Astrocyte (in vitro differentiated cells and primary cell): ENCODE data around the gene ZNF492. TPM values are rescaled to one million over a fixed set of nuclear protein-coding genes. Genes with fewer than 3 reads are reported as not detected.

Experiments used
- DNase-seq: peaks from one replicate; pipeline ENCODE4 v3.0.0-alpha.2; 2010; ENCODE audit warnings: low read depth
- FAIRE-seq: peaks from 2 replicates; lab custom pipeline; 2011; peaks lifted over from hg19 to GRCh38; lab: Jason Lieb, UNC
- H2AFZ ChIP-seq: 2 replicates; pipeline ENCODE4 v1.6.0; 2012; ENCODE audit warnings: low read depth, low read length, inconsistent platforms
- H3K27ac ChIP-seq: 2 replicates; pipeline ENCODE4 v1.5.1; 2011; ENCODE audit warnings: low read depth, low read length, inconsistent platforms
- H3K27me3 ChIP-seq: 2 replicates; pipeline ENCODE4 v1.6.0; 2011; ENCODE audit warnings: low read length, inconsistent platforms; ENCODE audit not compliant: insufficient read depth
- H3K36me3 ChIP-seq: 2 replicates; pipeline ENCODE4 v1.5.1; 2011; ENCODE audit warnings: low read length, inconsistent platforms; ENCODE audit not compliant: insufficient read depth
- H3K4me1 ChIP-seq: 2 replicates; pipeline ENCODE4 v1.5.1; 2011; ENCODE audit warnings: low read length, inconsistent platforms; ENCODE audit not compliant: insufficient read depth
- H3K4me2 ChIP-seq: 2 replicates; pipeline ENCODE4 v1.6.0; 2012; ENCODE audit warnings: low read length, inconsistent platforms
- H3K4me3 ChIP-seq: 2 replicates; pipeline ENCODE4 v1.5.1; 2011; ENCODE audit warnings: low read depth, mild to moderate bottlenecking, low read length, inconsistent platforms; ENCODE audit not compliant: insufficient read depth
- H3K79me2 ChIP-seq: 2 replicates; pipeline ENCODE4 v1.6.0; 2012; ENCODE audit warnings: mild to moderate bottlenecking, low read length, inconsistent platforms; ENCODE audit not compliant: insufficient read depth
- H3K9ac ChIP-seq: 2 replicates; pipeline ENCODE4 v1.6.0; 2012; ENCODE audit warnings: mild to moderate bottlenecking, low read length, inconsistent platforms
- H3K9me3 ChIP-seq: 2 replicates; pipeline ENCODE4 v1.5.1; 2012; ENCODE audit warnings: low read depth, mild to moderate bottlenecking, low read length, inconsistent platforms; ENCODE audit not compliant: insufficient read depth
- H4K20me1 ChIP-seq: 2 replicates; pipeline ENCODE4 v1.6.0; 2012; ENCODE audit warnings: low read length, inconsistent platforms; ENCODE audit not compliant: insufficient read depth
- H3K27ac Mint-ChIP-seq: one replicate; pipeline ENCODE4 v1.8.0; 2021; ENCODE audit warnings: mild to moderate bottlenecking, mixed read lengths; ENCODE audit not compliant: unreplicated experiment
- H3K27me3 Mint-ChIP-seq: one replicate; pipeline ENCODE4 v1.8.0; 2021; ENCODE audit warnings: low read depth, mixed read lengths; ENCODE audit not compliant: unreplicated experiment
- H3K36me3 Mint-ChIP-seq: one replicate; pipeline ENCODE4 v1.8.0; 2021; ENCODE audit warnings: low read depth, mixed read lengths; ENCODE audit not compliant: unreplicated experiment
- H3K4me1 Mint-ChIP-seq: one replicate; pipeline ENCODE4 v1.8.0; 2021; ENCODE audit warnings: low read depth, mixed read lengths; ENCODE audit not compliant: unreplicated experiment
- H3K4me3 Mint-ChIP-seq: one replicate; pipeline ENCODE4 v1.8.0; 2021; ENCODE audit warnings: mild to moderate bottlenecking, moderate library complexity, mixed read lengths; ENCODE audit not compliant: unreplicated experiment
- H3K9me3 Mint-ChIP-seq: one replicate; pipeline ENCODE4 v1.8.0; 2021; ENCODE audit warnings: mild to moderate bottlenecking, mixed read lengths; ENCODE audit not compliant: unreplicated experiment
- EZH2 ChIP-seq: IDR thresholded peaks from 2 replicates; pipeline ENCODE4 v1.6.1; 2012; ENCODE audit warnings: mild to moderate bottlenecking, low read length, inconsistent platforms; ENCODE audit not compliant: insufficient read depth
- total RNA-seq: library from RNA; stranded (reverse); gene quantifications from 2 replicates; pipeline ENCODE4 v1.2.1, GENCODE V29; 2021
- TF ChIP-seq, protein P1 (sequence below): IDR thresholded peaks from 2 replicates; pipeline ENCODE4 v1.5.1; 2011; ENCODE audit warnings: low read depth, mild to moderate bottlenecking, inconsistent platforms, low read length, moderate library complexity; ENCODE audit not compliant: insufficient read depth

The ZNF492 gene
- total RNA-seq, 1 donor from 2014 or later: not detected

DNA sequence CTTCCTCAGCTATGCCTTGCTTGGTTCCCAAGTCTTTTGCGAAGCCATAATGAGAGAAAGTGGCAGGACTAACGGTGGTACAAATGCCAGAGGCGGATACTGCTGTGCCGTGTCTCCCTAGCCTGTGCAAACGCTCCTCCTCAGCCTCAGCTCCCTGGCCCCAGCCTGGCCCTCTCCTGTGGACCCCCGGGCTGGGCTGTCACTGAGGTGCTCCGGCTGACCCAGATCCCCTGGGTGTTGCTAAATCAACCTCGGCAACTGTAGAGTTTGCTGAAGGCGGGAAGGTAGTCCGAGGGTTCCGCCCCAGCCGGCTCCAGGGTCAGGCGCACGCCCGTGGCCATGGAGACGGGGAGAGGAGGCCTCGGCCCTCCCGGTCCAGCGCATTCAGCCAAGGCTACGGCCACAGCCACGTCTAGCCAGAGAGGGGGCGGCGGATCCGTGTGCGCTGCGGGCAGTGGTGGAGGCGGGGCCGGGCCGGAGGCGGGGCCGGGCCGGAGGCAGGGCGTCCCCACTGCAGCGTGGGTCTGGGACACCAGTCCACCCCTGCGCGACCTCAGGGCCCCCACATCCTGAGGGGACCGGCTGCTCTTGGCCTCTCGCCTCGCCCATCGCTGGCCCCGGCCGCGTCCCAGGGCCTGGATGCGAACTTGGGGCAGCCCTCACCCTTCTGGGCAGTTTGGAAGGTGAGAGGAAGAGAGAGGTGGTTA, 16.4 kb upstream of the ZNF492 start:
- Histone ChIP-seq H3K9me3 (peaks cover 9% of the 10 kb centered on the region), H3K9ac (no peak overlapping the region), H3K27ac (no peak overlapping the region), H3K4me2 (no peak overlapping the region), H3K4me3 (no peak overlapping the region), H2AFZ (no peak overlapping the region), H3K27me3 (no peaks in the 10 kb centered on the region), H3K4me1 (no peaks in the 10 kb centered on the region), H3K36me3 (no peaks in the 10 kb centered on the region), H4K20me1 (no peaks in the 10 kb centered on the region), H3K79me2 (no peaks in the 10 kb centered on the region)
- TF ChIP-seq EZH2: no peak
- TF ChIP-seq, protein P1, sequence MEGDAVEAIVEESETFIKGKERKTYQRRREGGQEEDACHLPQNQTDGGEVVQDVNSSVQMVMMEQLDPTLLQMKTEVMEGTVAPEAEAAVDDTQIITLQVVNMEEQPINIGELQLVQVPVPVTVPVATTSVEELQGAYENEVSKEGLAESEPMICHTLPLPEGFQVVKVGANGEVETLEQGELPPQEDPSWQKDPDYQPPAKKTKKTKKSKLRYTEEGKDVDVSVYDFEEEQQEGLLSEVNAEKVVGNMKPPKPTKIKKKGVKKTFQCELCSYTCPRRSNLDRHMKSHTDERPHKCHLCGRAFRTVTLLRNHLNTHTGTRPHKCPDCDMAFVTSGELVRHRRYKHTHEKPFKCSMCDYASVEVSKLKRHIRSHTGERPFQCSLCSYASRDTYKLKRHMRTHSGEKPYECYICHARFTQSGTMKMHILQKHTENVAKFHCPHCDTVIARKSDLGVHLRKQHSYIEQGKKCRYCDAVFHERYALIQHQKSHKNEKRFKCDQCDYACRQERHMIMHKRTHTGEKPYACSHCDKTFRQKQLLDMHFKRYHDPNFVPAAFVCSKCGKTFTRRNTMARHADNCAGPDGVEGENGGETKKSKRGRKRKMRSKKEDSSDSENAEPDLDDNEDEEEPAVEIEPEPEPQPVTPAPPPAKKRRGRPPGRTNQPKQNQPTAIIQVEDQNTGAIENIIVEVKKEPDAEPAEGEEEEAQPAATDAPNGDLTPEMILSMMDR: no peak
- no peak for FAIRE-seq
- no peaks in the 10 kb centered on the region for H3K27me3 Mint-ChIP-seq
- peaks cover 2% of the 10 kb centered on the region for H3K36me3 Mint-ChIP-seq
- no peaks in the 10 kb centered on the region for H3K4me1 Mint-ChIP-seq
- peaks cover 42% of the 10 kb centered on the region for H3K9me3 Mint-ChIP-seq
- no peak overlapping the region for H3K4me3 Mint-ChIP-seq
- no peak for DNase-seq
- H3K27ac Mint-ChIP-seq: no peak overlapping the region

DNA sequence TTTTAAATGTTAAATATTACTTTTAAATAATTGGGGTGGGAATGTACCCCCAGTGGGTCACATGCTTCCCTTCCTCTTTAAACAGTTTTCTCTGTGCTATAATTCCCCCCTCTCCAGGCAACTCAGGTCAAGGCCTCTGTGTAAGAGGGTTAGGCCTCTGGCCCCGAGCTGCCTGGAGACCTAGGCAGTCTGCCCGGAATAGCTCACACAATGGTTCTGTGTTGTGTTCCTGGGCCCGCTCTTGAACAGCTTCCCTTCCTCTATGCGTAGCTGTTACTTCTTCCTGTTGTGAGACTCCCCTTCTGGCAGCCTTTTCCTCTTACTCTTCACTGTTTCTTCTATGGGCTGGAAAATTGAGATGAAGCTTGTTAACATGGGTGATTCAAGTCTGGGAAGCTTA, 14.8 kb upstream of the ZNF492 start:
- Histone ChIP-seq H3K27me3 (no peaks in the 10 kb centered on the region), H4K20me1 (no peaks in the 10 kb centered on the region), H3K9ac (no peak overlapping the region), H3K27ac (no peak overlapping the region), H2AFZ (no peak overlapping the region), H3K36me3 (no peaks in the 10 kb centered on the region), H3K4me3 (no peak overlapping the region), H3K4me2 (no peak overlapping the region), H3K79me2 (no peaks in the 10 kb centered on the region), H3K9me3 (peaks cover 9% of the 10 kb centered on the region), H3K4me1 (no peaks in the 10 kb centered on the region)
- Mint-ChIP-seq H3K36me3 (peaks cover 2% of the 10 kb centered on the region), H3K27me3 (no peaks in the 10 kb centered on the region), H3K27ac (no peak overlapping the region), H3K4me3 (no peak overlapping the region), H3K9me3 (peaks cover 39% of the 10 kb centered on the region), H3K4me1 (no peaks in the 10 kb centered on the region)
- no peak for FAIRE-seq
- TF ChIP-seq, protein P1: no peak
- TF ChIP-seq EZH2: no peak
- no peak for DNase-seq

DNA sequence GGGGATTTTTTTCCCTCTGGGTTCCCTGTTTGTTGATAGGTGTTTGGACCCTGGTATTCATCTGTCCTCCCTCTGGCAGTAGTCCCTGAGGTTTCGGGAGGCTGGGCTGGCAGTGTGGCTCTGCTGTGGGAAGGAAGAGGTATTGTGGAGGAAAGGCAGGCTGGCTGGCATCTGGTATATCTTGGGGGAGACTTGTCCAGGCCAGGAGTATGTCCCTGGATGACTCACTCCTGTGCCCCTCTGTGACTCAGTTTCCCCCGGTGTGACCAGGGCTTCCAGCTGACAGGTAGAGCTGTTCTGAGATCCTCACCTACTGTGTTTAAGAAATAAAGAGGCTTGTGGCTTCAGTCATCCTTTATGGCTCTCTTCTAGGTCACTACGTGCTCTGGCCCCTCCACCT, 14.2 kb upstream of the ZNF492 start:
- no peak for TF ChIP-seq EZH2
- TF ChIP-seq, protein P1: no peak
- Mint-ChIP-seq H3K4me1 (no peaks in the 10 kb centered on the region), H3K27ac (no peak overlapping the region), H3K27me3 (no peaks in the 10 kb centered on the region), H3K4me3 (no peak overlapping the region), H3K36me3 (peaks cover 2% of the 10 kb centered on the region), H3K9me3 (peaks cover 39% of the 10 kb centered on the region)
- Histone ChIP-seq H3K27ac (no peak overlapping the region), H3K79me2 (no peaks in the 10 kb centered on the region), H3K9ac (no peak overlapping the region), H3K4me3 (no peak overlapping the region), H3K36me3 (no peaks in the 10 kb centered on the region), H3K4me1 (no peaks in the 10 kb centered on the region), H3K4me2 (no peak overlapping the region), H2AFZ (no peak overlapping the region), H4K20me1 (no peaks in the 10 kb centered on the region), H3K9me3 (peaks cover 9% of the 10 kb centered on the region), H3K27me3 (no peaks in the 10 kb centered on the region)
- FAIRE-seq: no peak
- DNase-seq: no peak
